ENCODE measurements around the gene ICAM5. TPM values are rescaled to one million over a fixed set of nuclear protein-coding genes. Genes with fewer than 3 reads are reported as not detected.
"Not testable (repeated sequence)": the region's sequence is repeated elsewhere in the genome, so short reads cannot be mapped to it uniquely, and the experiment has no call there.

Gene ICAM5
- total RNA-seq, 1 experiment from 2014 or later = 0.31 TPM

DNA sequence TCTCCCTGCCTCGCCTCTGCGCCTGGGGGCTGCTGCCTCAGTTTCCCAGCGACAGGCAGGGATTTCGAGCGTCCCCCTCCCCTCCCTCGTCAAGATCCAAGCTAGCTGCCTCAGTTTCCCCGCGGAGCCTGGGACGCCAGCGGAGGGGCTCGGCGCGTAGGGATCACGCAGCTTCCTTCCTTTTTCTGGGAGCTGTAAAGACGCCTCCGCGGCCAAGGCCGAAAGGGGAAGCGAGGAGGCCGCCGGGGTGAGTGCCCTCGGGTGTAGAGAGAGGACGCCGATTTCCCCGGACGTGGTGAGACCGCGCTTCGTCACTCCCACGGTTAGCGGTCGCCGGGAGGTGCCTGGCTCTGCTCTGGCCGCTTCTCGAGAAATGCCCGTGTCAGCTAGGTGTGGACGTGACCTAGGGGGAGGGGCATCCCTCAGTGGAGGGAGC is 19.6 kb upstream of the ICAM5 start:
- DNase-seq (ENCODE audit: low read depth) = no peak

DNA sequence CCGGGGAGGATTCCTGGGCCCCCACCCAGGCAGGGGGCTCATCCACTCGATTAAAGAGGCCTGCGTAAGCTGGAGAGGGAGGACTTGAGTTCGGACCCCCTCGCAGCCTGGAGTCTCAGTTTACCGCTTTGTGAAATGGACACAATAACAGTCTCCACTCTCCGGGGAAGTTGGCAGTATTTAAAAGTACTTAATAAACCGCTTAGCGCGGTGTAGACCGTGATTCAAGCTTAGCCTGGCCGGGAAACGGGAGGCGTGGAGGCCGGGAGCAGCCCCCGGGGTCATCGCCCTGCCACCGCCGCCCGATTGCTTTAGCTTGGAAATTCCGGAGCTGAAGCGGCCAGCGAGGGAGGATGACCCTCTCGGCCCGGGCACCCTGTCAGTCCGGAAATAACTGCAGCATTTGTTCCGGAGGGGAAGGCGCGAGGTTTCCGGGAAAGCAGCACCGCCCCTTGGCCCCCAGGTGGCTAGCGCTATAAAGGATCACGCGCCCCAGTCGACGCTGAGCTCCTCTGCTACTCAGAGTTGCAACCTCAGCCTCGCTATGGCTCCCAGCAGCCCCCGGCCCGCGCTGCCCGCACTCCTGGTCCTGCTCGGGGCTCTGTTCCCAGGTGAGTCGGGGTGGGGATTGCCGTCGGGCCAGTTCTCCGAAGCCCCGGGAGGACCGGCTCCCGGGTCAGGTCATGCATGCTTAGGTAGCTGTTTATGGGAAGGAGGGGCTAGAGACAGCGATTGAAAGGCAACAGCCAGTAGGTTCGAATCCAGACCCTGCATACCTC is 18.9 kb upstream of the ICAM5 start, which contains the start of gene ICAM1:
TSS of gene ICAM1 (plus strand) at position 505 of the 779 bp plus-strand sequence. CDS start at position 545, 40 bp downstream.
- no peak for DNase-seq (ENCODE audit: low read depth)

DNA sequence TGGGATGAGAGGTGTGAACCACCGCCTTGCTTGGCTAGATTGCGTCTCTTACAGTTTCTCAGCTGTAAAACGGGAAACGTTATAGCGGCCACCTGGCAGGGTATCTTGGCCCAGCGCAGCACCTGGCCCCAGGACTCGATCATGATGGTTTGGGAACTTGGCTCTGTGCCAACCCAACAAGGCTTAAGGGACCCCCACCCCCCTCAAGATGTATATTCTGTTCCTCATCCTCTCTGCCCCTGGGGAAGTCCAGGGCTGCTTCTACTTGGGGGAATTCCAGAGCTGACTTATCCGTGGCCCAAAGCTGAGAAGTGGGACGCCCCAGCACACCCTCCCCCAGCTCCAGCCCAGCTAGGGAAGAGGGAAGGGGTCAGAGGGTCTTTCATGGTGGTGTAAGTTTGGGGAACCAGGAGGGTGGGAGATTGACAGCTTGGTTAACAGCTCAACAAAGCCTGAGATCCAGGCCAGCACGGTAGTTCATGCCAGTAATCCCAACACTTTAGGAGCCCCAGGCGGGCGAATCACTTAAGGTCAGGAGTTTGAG is 18.1 kb upstream of the ICAM5 start:
- no peak for DNase-seq (ENCODE audit: low read depth)

DNA sequence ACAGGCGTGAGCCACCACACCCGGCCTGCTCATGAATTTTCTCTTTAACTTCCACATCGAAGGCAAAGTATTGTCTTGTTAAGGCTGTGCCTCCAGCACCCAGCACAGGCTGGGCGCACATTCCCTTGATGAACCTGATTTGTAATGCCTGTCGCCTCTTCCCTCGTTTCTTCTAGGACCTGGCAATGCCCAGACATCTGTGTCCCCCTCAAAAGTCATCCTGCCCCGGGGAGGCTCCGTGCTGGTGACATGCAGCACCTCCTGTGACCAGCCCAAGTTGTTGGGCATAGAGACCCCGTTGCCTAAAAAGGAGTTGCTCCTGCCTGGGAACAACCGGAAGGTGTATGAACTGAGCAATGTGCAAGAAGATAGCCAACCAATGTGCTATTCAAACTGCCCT is 15.2 kb upstream of the ICAM5 start:
- DNase-seq (ENCODE audit: low read depth) = no peak

DNA sequence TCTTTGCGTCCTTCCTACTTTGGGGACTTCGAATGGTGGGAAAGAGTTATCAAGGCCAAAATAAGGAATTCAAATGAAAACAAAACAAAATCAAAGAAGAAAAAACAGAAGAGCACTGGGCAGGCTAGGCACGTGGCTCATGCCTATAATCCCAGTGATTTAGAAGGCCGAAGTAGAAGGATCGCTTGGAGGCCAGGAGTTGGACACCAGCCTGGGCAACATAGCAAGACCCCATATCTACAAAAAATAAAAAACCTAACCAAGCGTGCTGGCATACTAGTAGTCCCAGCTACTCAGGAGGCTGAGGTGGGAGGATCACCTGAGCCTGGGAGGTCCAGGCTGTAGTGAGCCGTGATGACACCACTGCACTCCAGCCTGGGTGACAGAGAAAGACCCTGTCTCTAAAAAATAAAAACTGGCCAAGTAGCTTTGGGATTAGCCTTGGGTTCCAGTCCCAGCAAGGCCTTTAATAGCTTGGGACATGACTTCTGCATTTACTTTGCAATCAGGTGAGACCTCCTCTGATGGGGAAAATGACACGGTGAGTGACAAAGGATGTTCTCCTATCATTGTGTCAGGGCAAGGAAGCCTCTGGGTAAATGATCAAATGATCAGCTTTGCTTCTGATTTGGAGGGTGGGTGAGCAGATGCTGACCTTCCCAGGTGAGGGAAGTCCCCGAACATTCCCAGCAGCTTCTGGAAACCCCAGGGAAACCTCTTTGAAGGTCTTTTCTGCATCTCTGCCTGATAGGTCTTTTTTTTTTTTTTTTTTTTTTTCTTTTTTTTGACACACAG is 11.8 kb upstream of the ICAM5 start:
- DNase-seq (ENCODE audit: low read depth) = no peak

DNA sequence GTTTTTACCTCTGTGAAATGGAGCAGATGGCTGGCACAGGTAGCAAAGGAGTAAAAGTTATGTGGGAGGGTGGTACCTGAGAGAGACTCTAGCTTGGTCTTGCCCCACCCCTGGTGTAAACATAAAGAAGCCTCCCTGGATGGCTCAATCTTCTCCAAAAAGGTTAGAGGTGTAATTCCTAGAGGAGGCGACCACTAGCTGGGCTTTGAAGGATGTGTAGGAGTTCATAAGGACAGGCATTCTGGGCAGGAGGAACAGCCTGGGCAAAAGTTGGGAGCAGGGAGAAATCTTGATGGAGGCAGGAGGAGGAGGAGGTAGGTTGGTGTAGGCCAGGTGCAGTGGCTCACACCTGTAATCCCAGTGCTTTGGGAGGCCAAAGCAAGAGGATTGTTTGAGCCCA is 10.8 kb upstream of the ICAM5 start:
- DNase-seq (ENCODE audit: low read depth) = no peak

DNA sequence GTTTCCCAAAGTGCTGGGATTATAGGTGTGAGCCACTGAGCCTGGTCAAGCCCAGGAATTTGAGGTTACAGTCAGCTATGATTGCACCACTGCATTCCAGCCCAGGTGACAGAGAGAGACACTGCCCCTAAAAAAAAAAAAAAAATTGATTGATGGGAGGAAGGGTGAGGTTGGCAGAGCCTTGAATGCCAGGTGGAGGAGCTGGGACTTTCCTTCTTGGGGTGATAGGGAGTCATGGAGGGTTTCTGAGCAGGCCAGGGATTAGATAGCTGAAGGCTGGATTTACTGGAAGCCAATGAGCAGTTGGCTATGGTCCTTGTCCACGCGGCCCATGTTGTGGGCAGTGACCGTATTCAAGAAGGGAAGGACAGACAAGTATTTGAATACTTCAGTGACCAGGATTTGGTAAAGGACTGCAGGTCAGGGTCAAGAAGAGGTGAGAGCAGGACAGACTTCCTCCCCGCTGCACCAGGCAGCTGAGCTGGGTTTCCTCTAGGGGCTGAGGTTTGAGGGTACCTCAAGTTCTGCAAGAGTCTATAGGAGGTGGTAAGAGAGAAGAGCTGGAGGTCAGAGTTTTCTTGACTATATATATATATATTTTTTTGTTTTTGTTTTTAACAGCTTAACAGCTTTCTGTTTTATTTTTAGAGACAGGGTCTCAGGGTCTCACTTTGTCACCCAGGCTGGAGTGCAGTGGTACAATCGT is 9.9 kb upstream of the ICAM5 start:
- DNase-seq (ENCODE audit: low read depth) = no peak

DNA sequence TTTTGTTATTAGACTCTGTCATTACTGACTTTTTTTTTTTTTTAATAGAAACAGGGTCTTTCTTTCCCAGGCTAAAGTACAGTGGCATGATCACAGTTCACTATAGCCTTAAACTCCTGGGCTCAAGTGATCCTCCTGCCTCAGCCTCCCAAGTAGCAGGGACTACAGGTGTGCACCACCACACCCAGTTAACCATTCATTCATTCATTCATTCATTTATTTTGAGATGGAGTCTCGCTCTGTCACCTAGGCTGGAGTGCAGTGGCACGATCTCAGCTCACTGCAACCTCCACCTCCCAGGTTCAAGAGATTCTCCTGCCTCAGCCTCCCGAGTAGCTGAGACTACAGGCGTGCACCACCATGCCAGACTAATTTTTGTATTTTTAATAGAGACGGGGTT is 7.7 kb upstream of the ICAM5 start:
- not testable (repeated sequence) for DNase-seq (ENCODE audit: low read depth)

DNA sequence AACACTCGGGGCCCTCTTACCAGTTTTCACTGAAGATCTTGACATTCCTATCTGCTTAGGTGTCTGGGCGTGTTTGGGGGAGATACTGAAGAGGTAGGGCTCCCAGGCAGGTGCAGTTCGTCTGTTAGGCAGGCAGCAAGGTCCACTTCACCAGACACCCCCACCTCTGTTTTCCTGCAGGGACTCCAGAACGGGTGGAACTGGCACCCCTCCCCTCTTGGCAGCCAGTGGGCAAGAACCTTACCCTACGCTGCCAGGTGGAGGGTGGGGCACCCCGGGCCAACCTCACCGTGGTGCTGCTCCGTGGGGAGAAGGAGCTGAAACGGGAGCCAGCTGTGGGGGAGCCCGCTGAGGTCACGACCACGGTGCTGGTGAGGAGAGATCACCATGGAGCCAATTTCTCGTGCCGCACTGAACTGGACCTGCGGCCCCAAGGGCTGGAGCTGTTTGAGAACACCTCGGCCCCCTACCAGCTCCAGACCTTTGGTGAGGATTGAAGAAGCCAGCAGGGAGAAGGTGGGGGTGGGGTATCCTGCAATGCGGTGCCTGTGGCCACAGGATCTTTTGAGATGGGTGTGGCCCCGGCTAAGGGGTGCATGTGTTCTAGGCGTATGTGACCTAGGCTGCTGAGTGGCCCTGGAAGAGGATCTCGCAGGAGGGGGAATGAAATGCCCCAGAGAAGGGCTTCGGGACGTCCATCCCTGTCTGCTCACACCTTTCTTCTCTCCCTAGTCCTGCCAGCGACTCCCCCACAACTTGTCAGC is 6.3 kb upstream of the ICAM5 start:
- no peak for DNase-seq (ENCODE audit: low read depth)

DNA sequence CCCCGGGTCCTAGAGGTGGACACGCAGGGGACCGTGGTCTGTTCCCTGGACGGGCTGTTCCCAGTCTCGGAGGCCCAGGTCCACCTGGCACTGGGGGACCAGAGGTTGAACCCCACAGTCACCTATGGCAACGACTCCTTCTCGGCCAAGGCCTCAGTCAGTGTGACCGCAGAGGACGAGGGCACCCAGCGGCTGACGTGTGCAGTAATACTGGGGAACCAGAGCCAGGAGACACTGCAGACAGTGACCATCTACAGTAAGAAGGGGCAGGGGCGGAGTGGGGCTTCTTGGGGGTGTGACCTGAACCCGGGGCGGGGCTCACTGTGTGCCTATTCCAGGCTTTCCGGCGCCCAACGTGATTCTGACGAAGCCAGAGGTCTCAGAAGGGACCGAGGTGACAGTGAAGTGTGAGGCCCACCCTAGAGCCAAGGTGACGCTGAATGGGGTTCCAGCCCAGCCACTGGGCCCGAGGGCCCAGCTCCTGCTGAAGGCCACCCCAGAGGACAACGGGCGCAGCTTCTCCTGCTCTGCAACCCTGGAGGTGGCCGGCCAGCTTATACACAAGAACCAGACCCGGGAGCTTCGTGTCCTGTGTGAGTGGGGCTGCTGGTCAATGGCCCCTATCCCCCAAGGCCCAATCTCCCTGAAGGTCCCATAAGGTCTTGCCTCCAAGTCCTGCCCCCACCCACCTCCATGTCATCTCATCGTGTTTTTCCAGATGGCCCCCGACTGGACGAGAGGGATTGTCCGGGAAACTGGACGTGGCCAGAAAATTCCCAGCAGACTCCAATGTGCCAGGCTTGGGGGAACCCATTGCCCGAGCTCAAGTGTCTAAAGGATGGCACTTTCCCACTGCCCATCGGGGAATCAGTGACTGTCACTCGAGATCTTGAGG is 5.4 kb upstream of the ICAM5 start:
- DNase-seq (ENCODE audit: low read depth) = no peak

DNA sequence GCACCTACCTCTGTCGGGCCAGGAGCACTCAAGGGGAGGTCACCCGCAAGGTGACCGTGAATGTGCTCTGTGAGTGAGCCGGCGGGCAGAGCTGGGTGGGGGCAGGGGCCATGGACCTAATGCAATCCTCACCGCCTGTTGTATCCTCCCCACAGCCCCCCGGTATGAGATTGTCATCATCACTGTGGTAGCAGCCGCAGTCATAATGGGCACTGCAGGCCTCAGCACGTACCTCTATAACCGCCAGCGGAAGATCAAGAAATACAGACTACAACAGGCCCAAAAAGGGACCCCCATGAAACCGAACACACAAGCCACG is 4.8 kb upstream of the ICAM5 start:
- DNase-seq (ENCODE audit: low read depth) = no peak

DNA sequence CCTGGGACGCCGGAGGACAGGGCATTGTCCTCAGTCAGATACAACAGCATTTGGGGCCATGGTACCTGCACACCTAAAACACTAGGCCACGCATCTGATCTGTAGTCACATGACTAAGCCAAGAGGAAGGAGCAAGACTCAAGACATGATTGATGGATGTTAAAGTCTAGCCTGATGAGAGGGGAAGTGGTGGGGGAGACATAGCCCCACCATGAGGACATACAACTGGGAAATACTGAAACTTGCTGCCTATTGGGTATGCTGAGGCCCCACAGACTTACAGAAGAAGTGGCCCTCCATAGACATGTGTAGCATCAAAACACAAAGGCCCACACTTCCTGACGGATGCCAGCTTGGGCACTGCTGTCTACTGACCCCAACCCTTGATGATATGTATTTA is 4.4 kb upstream of the ICAM5 start:
- no peak for DNase-seq (ENCODE audit: low read depth)

DNA sequence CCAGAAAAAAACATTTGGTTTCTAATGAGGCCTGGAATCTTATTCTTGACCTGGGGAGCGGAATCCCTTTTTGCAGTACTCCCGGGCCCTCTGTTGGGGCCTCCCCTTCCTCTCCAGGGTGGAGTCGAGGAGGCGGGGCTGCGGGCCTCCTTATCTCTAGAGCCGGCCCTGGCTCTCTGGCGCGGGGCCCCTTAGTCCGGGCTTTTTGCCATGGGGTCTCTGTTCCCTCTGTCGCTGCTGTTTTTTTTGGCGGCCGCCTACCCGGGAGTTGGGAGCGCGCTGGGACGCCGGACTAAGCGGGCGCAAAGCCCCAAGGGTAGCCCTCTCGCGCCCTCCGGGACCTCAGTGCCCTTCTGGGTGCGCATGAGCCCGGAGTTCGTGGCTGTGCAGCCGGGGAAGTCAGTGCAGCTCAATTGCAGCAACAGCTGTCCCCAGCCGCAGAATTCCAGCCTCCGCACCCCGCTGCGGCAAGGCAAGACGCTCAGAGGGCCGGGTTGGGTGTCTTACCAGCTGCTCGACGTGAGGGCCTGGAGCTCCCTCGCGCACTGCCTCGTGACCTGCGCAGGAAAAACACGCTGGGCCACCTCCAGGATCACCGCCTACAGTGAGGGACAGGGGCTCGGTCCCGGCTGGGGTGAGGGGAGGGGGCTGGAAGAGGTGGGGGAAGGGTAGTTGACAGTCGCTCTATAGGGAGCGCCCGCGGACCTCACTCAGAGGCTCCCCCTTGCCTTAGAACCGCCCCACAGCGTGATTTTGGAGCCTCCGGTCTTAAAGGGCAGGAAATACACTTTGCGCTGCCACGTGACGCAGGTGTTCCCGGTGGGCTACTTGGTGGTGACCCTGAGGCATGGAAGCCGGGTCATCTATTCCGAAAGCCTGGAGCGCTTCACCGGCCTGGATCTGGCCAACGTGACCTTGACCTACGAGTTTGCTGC is 2.7 kb upstream of the ICAM5 start, which contains the start of gene ICAM4:
TSS of gene ICAM4 (plus strand) at position 153 of the 935 bp plus-strand sequence. CDS start at position 211, 58 bp downstream.
- DNase-seq (ENCODE audit: low read depth) = no peak

DNA sequence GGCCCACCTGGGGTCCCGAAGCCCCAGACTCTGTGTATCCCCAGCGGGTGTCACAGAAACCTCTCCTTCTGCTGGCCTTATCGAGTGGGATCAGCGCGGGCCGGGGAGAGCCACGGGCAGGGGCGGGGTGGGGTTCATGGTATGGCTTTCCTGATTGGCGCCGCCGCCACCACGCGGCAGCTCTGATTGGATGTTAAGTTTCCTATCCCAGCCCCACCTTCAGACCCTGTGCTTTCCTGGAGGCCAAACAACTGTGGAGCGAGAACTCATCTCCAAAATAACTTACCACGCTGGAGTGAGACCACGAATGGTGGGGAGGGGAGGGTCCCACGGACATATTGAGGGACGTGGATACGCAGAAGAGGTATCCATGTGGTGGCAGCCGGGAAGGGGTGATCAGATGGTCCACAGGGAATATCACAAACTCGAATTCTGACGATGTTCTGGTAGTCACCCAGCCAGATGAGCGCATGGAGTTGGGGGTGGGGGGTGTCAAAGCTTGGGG is 1.0 kb upstream of the ICAM5 start:
- DNase-seq (ENCODE audit: low read depth) = no peak

DNA sequence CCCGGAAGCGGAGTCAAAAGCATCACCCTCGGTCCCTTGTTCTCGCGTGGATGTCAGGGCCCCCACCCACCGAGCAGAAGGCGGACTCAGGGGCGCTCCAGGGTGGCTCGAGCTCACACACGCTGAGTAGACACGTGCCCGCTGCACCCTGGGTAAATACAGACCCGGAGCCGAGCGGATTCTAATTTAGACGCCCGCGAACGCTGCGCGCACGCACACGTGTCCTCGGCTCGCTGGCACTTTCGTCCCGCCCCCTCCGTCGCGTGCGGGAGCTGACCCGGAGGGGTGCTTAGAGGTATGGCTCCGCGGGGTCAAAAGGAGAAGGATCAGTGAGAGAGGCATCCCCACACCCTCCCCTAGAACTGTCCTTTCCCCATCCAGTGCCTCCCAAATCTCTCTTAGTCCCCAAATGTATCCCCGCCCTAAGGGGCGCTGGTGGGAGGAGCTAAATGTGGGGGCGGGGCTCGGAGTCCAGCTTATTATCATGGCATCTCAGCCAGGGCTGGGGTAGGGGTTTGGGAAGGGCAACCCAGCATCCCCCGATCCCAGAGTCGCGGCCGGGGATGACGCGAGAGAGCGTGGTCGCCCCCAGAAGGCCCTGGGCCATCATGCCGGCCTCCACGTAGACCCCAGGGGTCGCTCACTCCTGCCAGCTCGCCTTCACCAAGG is 451 bp upstream of the ICAM5 start:
- no peak for DNase-seq (ENCODE audit: low read depth)

DNA sequence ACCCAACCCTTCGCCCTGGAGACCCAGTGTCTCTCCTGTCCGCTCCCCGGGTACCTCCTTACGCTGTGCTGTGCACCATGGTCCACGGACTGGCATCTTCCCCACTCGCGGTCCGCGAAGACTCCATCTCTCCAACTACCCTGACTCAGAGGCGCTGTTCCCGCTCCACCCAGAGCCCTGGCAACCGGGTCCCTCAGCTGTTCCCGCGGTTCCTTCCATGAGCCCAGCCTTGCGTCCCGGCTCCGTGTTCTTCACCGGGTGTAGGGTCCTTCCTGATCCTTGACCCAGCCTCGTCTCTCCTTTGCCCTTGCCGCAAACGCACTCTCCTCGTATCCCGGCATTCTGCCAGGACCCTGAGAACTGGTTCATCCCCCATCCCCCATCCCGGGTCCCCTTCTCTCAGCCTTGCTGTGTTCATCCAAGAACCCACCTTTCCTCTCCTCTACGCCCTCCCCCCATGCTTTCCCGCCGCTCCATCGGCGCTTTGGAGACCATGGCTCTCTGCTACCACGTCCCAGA is 664 bp downstream of the ICAM5 start:
- no peak for DNase-seq (ENCODE audit: low read depth)

DNA sequence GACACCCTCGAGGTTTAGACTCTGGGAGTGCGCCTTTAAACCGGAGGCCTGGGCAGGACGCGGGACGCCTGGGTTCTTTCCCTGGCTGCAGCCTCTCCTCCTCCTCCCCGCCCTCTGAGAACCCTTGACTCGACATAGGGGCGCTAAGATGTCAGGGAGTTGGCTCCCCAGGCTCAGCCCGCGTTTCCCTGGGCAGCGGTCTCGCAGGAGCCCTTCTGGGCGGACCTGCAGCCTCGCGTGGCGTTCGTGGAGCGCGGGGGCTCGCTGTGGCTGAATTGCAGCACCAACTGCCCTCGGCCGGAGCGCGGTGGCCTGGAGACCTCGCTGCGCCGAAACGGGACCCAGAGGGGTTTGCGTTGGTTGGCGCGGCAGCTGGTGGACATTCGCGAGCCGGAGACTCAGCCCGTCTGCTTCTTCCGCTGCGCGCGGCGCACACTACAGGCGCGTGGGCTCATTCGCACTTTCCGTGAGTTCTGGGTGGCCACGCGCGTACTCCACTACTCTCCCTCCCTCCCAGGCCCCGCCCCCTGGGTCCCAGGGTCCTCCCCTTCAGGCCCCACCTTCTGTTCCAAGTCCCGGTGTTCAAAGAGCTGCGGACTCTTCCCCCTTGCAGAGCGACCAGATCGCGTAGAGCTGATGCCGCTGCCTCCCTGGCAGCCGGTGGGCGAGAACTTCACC is 1.3 kb downstream of the ICAM5 start:
- DNase-seq (ENCODE audit: low read depth) = no peak

Data from HT1080 (cell line).